PFSK-1 (cell line): ENCODE results near the gene ISL2.

ENCODE experiments used
- POLR2AphosphoS5 ChIP-seq: IDR thresholded peaks from 2 replicates; pipeline ENCODE4 v1.6.1; 2012; ENCODE audit warnings: low read depth, mild to moderate bottlenecking, control low read depth, low read length, moderate library complexity
- TAF1 ChIP-seq: IDR thresholded peaks from 2 replicates; pipeline ENCODE4 v1.6.1; 2012; ENCODE audit warnings: low read length, control low read depth, borderline replicate concordance; ENCODE audit not compliant: insufficient read depth

- TF ChIP-seq POLR2AphosphoS5 (no peak), TAF1 (no peak)
These were observed 4.3 kb downstream of the ISL2 start for GRCh38 chr15:76340803-76341365.
